ENCODE results near the gene DAZAP1.

Gene DAZAP1

GRCh38 chr19:1394252-1395193, 12.9 kb upstream of the DAZAP1 start:
- no peak for DNase-seq

DNA sequence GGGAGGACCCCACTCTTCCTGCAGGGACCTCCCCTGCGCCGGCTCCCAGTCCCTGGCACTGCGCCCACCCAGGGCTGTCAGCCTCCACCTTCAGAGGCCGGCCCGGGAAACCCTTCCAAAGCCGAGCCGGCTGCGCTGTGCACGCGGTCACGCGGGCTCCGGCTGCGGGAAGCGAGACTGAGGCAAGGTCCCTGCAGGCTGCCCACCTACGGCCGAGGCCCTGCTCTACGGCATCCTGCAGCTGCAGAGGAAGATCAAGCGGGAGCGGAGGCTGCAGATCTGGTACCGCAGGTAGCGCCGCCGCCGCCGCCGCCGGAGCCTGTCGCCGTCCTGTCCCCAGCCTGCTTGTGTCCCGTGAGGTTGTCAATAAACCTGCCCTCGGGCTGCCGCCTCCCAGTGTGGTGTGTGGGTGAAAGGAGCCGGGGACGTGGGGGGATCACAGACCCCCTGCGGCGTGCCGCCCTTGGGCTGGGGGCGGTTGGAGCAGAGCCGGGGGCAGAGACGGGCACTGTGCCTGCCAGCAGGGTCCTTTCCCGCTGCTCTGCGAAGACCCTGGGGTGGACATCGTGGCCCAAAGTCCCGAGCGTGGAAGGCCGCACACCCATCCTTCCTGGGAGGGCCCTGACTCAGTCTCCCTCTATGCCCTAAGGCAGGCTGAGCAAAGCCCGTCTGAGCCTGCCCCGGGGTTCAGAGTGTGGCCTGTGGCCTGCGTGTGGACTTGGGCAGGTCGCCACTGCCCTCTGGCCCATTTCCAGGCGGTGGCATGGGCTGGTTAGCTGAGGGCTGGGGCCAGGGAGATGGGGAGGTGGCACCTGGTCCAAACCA, 12.0 kb upstream of the DAZAP1 start:
- DNase-seq = no peak

GRCh38 chr19:1396019-1396767, 11.2 kb upstream of the DAZAP1 start:
- DNase-seq = no peak

- DNase-seq = no peak
Observed at GRCh38 chr19:1396768-1397679, 10.4 kb upstream of the DAZAP1 start.

DNA sequence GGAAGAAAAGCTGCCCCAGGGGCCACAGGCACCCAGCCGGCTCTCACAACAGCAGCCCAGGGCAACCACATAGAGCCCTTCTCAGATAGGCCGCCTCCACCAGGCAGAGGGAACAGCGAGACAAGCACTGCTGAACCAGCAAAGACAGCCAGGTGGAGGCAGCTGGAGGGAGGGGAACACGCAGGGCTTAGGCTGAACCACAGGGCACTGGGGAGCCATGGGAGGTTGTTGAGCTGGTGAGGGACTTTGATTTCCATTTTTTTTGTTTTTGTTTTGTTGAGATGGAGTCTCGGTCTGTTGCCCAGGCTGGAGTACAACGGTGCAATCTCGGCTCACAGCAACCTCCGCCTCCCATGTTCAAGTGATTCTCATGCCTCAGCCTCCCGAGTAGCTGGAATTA, 9.5 kb upstream of the DAZAP1 start:
- no peak for DNase-seq

DNA sequence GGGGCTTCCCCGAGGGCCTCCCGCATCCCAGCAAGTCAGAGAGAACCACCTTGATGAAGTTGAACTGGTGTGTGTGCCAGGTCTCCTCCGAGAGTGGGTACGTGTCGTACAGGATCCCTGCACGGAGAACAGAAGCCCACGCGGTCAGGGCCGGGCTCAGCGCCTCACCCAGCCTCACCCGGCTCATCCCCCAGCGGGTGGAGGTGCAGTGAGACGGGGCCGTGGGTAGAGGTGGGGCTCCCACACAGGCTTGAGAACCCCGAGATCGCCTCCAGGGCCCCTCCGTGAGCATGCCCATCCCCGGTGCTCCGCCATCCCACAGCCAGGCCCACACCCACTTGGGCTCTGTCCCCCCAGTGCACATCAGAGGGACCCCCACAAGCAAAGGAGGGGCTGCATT, 8.3 kb upstream of the DAZAP1 start:
- DNase-seq = no peak

DNA sequence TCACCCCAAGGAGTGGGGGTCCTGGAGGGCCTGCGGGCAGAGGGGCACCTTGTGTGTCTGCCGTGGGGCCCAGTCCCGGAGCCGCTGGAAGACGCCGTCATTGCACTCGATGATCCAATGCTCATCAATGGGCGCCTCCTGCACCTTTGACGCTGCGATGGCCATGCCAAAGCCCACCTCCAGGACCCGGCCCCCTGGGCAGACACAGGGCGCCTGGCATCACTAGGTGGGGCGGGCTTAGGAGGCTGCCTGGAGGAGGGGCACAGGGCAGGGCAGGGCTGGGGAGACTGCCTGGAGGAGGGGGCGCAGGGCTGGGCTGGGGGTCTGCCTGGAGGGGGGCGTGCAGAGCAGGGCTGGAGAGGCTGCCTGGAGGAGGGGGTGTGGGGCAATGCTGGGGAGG, 7.6 kb upstream of the DAZAP1 start:
- DNase-seq = no peak

- no peak for DNase-seq
Observed at GRCh38 chr19:1400281-1401137, 6.9 kb upstream of the DAZAP1 start.

- peak; percentile 46 for DNase-seq
Observed at GRCh38 chr19:1401138-1401888, 6.1 kb upstream of the DAZAP1 start, which contains the start of gene GAMT. Gene GAMT (minus strand): TSS chr19:1401542. CDS start chr19:1401476, 66 bp downstream.

DNA sequence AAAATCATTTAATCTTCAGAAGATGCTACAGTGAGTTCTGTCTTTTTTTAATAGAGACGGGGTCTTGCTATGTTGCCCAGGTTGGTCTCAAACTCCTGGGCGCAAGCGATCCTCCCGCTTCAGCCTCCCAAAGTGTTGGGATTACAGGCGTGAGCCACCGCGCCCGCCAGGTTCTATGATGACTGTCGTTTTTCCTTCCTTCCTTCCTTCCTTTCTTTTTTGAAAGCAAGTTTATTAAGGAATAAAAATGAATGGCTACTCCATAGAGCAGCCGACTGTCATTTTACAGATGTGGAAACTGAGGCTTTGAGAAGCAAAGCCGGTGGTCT, 5.5 kb upstream of the DAZAP1 start:
- DNase-seq = no peak

GRCh38 chr19:1402411-1403070, 4.8 kb upstream of the DAZAP1 start:
- no peak for DNase-seq

DNA sequence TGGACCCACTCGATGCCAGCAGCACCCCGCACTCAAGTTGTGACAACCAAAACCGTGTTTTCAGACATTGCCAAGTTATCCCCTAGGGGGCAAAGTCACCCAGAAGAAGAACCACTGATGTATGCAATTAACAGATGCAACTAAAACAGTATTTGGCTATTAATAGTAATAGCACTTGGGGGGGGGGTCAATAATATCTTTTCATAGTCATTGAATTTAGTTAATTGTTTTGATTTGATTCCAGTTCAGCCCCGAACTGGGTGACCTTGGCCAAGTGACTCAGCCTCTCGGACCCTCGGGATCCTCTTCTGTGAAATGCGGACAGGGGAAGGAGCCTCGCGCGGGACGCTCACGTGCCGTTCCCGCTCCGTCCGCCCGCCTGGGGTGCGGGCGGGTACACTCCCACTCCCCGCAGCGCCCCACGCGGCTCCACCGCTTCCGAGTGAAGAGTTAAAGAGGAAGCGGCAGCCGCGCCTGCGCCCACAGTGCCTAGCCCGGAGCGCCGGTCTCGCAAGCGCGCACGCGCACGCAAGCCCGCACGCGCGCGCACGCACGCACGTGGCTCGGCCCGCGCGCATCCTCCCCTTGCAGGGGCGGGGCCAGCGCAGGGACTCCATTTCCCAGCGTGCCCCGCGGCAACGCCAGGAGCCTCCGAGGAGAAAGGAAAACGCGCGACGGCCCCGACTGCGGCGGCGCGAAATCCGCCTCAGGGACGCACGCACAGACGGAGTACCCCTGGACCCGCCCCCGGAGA, 435 bp upstream of the DAZAP1 start:
- peak; percentile 99 for DNase-seq

DNA sequence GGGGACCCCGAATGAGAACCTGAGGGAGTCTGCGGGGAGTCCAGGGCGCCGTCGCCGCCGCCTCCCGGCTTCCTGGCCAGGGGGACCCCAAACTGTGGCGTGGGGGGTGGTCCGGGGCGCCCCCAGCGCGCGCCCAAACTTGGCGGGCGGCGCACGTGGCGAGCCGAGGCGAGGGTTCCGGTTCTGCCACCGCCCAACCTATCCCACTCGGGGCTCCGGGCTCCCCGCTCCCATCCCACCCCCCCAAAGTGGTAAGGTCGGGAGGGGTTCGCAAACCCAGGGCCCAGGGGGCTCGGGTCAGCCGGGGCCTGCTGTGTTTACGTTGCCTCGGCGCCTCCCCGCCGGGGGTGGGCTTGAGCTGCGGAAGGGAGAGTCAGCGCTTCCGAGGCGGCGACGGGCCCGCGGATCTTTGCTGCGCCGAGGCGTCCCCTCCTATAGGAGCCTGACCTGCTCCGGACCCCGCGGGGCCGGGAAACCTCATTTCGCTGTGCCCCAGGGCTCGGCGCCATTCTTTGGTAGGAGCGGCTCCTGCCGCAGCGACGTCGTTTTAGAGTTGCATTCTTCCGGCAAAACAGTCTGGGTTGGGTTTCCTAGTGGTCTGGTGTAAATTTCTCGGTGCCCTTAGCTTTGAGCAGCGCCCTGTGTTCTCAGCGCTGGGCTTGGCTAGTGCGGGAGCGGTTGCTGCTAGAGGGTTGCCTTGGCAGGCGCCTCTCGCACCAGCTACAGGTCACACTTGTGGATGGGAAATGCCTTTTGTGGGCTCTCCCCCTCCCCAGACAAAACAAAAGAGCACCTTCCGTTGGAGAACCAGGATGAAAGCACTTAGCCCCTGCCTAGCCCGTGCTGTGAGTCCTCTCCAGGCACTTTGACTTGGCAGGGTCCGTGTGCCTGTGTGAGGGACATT, 1.2 kb downstream of the DAZAP1 start:
- DNase-seq = no peak

GRCh38 chr19:1409204-1410005, 2.0 kb downstream of the DAZAP1 start:
- DNase-seq = no peak

DNA sequence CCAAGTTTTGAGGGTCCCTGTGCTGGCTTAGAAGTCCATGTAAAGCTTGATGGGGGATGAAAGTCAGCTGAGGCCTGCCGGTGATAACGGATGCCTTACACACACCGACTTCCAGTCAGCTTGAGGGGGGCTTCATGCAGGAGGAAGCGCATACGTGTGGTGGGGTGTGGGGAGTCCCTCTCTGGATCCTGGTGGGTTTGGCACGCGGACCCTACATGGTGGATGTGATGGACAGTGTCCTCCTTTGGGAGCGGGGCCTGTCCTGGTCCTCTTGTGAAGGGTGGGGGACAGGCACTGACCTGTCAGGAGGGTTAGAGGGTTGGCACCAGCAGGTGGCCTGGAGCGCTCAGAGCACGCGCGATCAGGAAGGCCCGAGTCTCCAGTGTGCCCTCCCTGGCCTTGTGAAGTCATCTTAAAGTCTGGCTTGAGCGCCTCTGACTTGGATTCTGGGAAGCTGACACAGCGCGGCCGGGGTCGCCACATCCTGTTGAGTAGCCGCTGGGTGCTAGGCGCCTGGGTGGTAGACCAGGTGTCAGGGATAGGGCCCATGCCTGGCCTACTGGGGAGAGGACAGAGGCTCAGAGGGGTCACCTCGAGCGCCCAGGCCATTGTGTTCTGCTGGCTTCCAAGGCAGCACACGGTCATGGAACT, 2.9 kb downstream of the DAZAP1 start:
- no peak for DNase-seq

GRCh38 chr19:1410789-1411188, 3.4 kb downstream of the DAZAP1 start:
- DNase-seq = no peak

Data from COR-L47 (cell line).